ENCODE results near the gene RASSF1. TPM values are rescaled to one million over a fixed set of nuclear protein-coding genes. Genes with fewer than 3 reads are reported as not detected.

Gene RASSF1
- total RNA-seq, 1 donor from 2014 or later, result 26.5 TPM

DNA sequence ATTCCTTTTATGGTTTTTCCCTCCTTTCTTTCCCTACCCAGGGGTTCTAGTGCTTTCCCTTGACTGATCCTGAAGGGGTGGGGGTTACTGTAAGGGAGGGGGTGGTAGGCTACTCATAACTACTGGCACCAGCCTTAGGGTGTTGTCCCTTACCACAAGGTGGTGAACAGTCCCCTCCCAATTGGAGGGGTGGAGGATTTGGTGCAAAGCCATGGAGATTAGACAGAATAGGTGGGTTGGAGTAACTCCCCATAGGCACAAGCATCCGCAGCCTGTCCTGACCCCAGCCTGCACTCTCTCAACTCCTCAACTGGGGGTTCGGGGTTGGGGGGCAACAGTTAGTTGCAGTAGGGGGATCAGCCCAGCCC is 15.5 kb downstream of the RASSF1 start:
- peaks cover 14% of the 10 kb centered on the region for H4K20me1 ChIP-seq (ENCODE audit: insufficient read depth, low read length)
- no peaks in the 10 kb centered on the region for H3K27me3 Mint-ChIP-seq (ENCODE audit: low read depth, unreplicated experiment)
- H3K27ac Mint-ChIP-seq (ENCODE audit: unreplicated experiment), result peak overlapping the region; percentile 26
- H3K79me2 ChIP-seq (ENCODE audit: insufficient read depth, low read length), result peaks cover 36% of the 10 kb centered on the region
- no peak overlapping the region for H3K4me3 Mint-ChIP-seq (ENCODE audit: unreplicated experiment)
- no peak overlapping the region for H3K4me2 ChIP-seq (ENCODE audit: low read length)
- no peaks in the 10 kb centered on the region for H3K9me3 ChIP-seq (ENCODE audit: insufficient read depth, low read depth, low read length)
- H3K9ac ChIP-seq (ENCODE audit: low read length), result no peak overlapping the region
- peaks cover 17% of the 10 kb centered on the region for H3K4me1 Mint-ChIP-seq (ENCODE audit: low read depth, unreplicated experiment)
- peaks cover 14% of the 10 kb centered on the region for H3K36me3 ChIP-seq (ENCODE audit: insufficient read depth, low read length)
- peaks cover 26% of the 10 kb centered on the region for H3K4me1 ChIP-seq (ENCODE audit: insufficient read depth, low read length)
- no peaks in the 10 kb centered on the region for H3K27me3 ChIP-seq (ENCODE audit: insufficient read depth, low read length)
- DNase-seq (ENCODE audit: low read depth) (no peak), FAIRE-seq (no peak)
- no peak overlapping the region for H3K27ac ChIP-seq (ENCODE audit: low read depth, low read length)
- TF ChIP-seq EZH2 (IDR thresholded peaks at IDR 0.05; ENCODE audit: insufficient read depth, low read length), result no peak
- TF ChIP-seq, protein P1, sequence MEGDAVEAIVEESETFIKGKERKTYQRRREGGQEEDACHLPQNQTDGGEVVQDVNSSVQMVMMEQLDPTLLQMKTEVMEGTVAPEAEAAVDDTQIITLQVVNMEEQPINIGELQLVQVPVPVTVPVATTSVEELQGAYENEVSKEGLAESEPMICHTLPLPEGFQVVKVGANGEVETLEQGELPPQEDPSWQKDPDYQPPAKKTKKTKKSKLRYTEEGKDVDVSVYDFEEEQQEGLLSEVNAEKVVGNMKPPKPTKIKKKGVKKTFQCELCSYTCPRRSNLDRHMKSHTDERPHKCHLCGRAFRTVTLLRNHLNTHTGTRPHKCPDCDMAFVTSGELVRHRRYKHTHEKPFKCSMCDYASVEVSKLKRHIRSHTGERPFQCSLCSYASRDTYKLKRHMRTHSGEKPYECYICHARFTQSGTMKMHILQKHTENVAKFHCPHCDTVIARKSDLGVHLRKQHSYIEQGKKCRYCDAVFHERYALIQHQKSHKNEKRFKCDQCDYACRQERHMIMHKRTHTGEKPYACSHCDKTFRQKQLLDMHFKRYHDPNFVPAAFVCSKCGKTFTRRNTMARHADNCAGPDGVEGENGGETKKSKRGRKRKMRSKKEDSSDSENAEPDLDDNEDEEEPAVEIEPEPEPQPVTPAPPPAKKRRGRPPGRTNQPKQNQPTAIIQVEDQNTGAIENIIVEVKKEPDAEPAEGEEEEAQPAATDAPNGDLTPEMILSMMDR (IDR thresholded peaks at IDR 0.05; ENCODE audit: insufficient read depth, low read depth, low read length), result no peak
- H3K36me3 Mint-ChIP-seq (ENCODE audit: low read depth, unreplicated experiment), result peaks cover 3% of the 10 kb centered on the region
- H2AFZ ChIP-seq (ENCODE audit: low read depth, low read length), result no peak overlapping the region
- no peaks in the 10 kb centered on the region for H3K9me3 Mint-ChIP-seq (ENCODE audit: unreplicated experiment)
- no peak overlapping the region for H3K4me3 ChIP-seq (ENCODE audit: insufficient read depth, low read depth, low read length)

DNA sequence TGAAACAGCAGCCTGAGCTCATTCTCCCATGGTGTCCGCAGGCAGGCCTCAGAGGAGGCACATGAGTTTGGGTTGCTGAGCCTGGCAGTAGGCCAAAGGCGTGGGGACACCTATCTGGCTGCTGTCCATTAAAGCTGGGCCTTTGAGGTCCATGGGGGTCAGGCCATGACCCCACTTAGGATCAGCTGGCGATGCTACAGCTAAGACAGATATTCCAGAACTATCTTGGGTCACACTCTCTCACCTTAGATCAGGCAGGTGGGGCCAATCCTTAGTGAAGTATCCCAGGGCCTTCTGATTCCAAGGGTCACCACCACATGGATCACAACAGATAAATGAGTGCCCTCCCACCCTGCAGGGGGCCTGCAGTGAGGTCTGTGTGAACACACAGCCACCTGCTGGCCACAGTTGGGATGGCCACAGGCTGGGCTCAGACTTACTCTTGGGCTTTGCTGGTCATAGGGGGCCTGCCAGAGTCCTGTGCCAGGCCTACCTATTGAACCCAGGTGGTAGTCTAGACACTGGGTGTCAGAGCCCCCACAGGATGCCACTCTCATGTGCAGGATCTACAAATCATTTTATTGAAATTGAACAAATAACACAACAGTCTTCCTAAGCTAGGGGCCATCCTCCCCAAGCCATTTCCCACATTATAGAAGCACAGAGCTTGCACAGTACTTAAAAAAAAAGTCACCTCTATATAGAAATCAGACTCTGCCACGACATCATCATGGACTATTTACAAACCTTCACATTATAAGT is 16.1 kb downstream of the RASSF1 start:
- TF ChIP-seq, protein P1 (IDR thresholded peaks at IDR 0.05; ENCODE audit: insufficient read depth, low read depth, low read length), result peak; percentile 92
- TF ChIP-seq EZH2 (IDR thresholded peaks at IDR 0.05; ENCODE audit: insufficient read depth, low read length), result no peak
- peaks cover 21% of the 10 kb centered on the region for H3K4me1 Mint-ChIP-seq (ENCODE audit: low read depth, unreplicated experiment)
- peaks cover 8% of the 10 kb centered on the region for H3K36me3 ChIP-seq (ENCODE audit: insufficient read depth, low read length)
- H3K27ac ChIP-seq (ENCODE audit: low read depth, low read length), result no peak overlapping the region
- peaks cover 6% of the 10 kb centered on the region for H3K36me3 Mint-ChIP-seq (ENCODE audit: low read depth, unreplicated experiment)
- H3K27me3 Mint-ChIP-seq (ENCODE audit: low read depth, unreplicated experiment), result no peaks in the 10 kb centered on the region
- H3K27ac Mint-ChIP-seq (ENCODE audit: unreplicated experiment), result no peak overlapping the region
- no peaks in the 10 kb centered on the region for H3K9me3 ChIP-seq (ENCODE audit: insufficient read depth, low read depth, low read length)
- peak; percentile 32 for DNase-seq (ENCODE audit: low read depth)
- no peaks in the 10 kb centered on the region for H3K27me3 ChIP-seq (ENCODE audit: insufficient read depth, low read length)
- H3K9ac ChIP-seq (ENCODE audit: low read length), result no peak overlapping the region
- no peak overlapping the region for H2AFZ ChIP-seq (ENCODE audit: low read depth, low read length)
- no peak for FAIRE-seq
- H3K4me3 ChIP-seq (ENCODE audit: insufficient read depth, low read depth, low read length), result no peak overlapping the region
- peaks cover 16% of the 10 kb centered on the region for H4K20me1 ChIP-seq (ENCODE audit: insufficient read depth, low read length)
- no peaks in the 10 kb centered on the region for H3K9me3 Mint-ChIP-seq (ENCODE audit: unreplicated experiment)
- H3K79me2 ChIP-seq (ENCODE audit: insufficient read depth, low read length), result peaks cover 39% of the 10 kb centered on the region
- no peak overlapping the region for H3K4me2 ChIP-seq (ENCODE audit: low read length)
- H3K4me1 ChIP-seq (ENCODE audit: insufficient read depth, low read length), result peaks cover 30% of the 10 kb centered on the region
- no peak overlapping the region for H3K4me3 Mint-ChIP-seq (ENCODE audit: unreplicated experiment)

DNA sequence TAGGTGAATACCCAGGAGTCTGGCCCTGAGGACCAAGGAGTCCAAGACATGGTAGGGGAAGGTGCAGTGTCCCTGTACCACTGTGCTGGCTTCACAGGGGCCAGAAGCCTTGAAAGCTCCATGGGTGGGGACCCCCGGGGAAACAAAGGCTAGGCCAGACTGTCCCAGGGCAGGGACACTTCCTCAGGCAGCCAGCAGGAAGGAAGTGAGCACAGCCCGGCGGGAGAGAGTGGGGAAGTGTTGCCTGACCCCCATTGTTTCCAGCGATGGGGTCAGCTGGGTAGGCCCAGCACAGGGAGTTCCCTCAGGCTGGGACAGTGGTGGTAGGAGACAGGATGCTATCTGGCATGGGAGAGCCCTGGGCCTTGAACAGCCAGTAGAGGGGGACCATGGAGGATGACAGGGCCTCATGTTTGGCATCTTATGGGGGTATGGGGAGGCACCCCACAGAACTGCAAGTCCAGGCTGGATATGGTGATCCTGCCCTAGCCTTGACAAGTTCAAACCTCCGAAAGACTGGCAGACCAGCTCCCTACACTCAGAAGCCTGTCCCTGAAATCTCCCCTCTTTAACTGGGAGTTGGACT is 16.9 kb downstream of the RASSF1 start:
- Mint-ChIP-seq H3K27me3 (ENCODE audit: low read depth, unreplicated experiment) (no peaks in the 10 kb centered on the region), H3K4me3 (ENCODE audit: unreplicated experiment) (no peak overlapping the region), H3K36me3 (ENCODE audit: low read depth, unreplicated experiment) (peaks cover 6% of the 10 kb centered on the region), H3K27ac (ENCODE audit: unreplicated experiment) (no peak overlapping the region), H3K9me3 (ENCODE audit: unreplicated experiment) (no peaks in the 10 kb centered on the region), H3K4me1 (ENCODE audit: low read depth, unreplicated experiment) (peaks cover 24% of the 10 kb centered on the region)
- no peak for TF ChIP-seq EZH2 (IDR thresholded peaks at IDR 0.05; ENCODE audit: insufficient read depth, low read length)
- TF ChIP-seq, protein P1 (IDR thresholded peaks at IDR 0.05; ENCODE audit: insufficient read depth, low read depth, low read length), result no peak
- H2AFZ ChIP-seq (ENCODE audit: low read depth, low read length), result no peak overlapping the region
- H3K9ac ChIP-seq (ENCODE audit: low read length), result no peak overlapping the region
- H3K79me2 ChIP-seq (ENCODE audit: insufficient read depth, low read length), result peaks cover 47% of the 10 kb centered on the region
- H3K4me1 ChIP-seq (ENCODE audit: insufficient read depth, low read length), result peaks cover 29% of the 10 kb centered on the region
- H3K4me3 ChIP-seq (ENCODE audit: insufficient read depth, low read depth, low read length), result no peak overlapping the region
- H3K36me3 ChIP-seq (ENCODE audit: insufficient read depth, low read length), result peaks cover 8% of the 10 kb centered on the region
- H4K20me1 ChIP-seq (ENCODE audit: insufficient read depth, low read length), result peaks cover 24% of the 10 kb centered on the region
- H3K4me2 ChIP-seq (ENCODE audit: low read length), result no peak overlapping the region
- no peak for FAIRE-seq
- no peak overlapping the region for H3K27ac ChIP-seq (ENCODE audit: low read depth, low read length)
- no peaks in the 10 kb centered on the region for H3K27me3 ChIP-seq (ENCODE audit: insufficient read depth, low read length)
- no peak for DNase-seq (ENCODE audit: low read depth)
- no peaks in the 10 kb centered on the region for H3K9me3 ChIP-seq (ENCODE audit: insufficient read depth, low read depth, low read length)

Data from astrocyte (in vitro differentiated cells and primary cell).